ENCODE data around the gene PLD1. TPM values are rescaled to one million over a fixed set of nuclear protein-coding genes. Genes with fewer than 3 reads are reported as not detected.
A peak's percentile ranks its signal among the peaks of the same experiment; 100 is the strongest.

PLD1 gene
- total and polyA plus RNA-seq, 4 donors, result 3.1 to 31.1 (median 12.2) TPM

GRCh38 chr3:171811295-171811912 is 1.1 kb upstream of the PLD1 start:
- H3K27me3 ChIP-seq (ENCODE audit: control insufficient read depth in 3 of 3, insufficient read depth in 3 of 3, low read length in 2 of 3), result peaks cover 0 to 5% (median 0%) of the 10 kb centered on the region in 3 donors
- 23 to 45% methylated on average over 4 of the region's 4 CpGs for WGBS, 2 donors
- H3K9me3 ChIP-seq (ENCODE audit: control insufficient read depth in 4 of 4, insufficient read depth in 3 of 4, low read length in 3 of 4), result no peaks in the 10 kb centered on the region
- no peaks in the 10 kb centered on the region for H3K36me3 ChIP-seq (ENCODE audit: control insufficient read depth in 4 of 4, insufficient read depth in 4 of 4, low read length in 4 of 4)
- H3K9ac ChIP-seq (ENCODE audit: insufficient read depth in 1 of 2, low read length in 2 of 2), result no peak overlapping the region
- no peak for TF ChIP-seq CTCF (IDR thresholded peaks at IDR 0.05; ENCODE audit: control extremely low read depth, extremely low read depth)
- ATAC-seq (ENCODE audit: insufficient read depth, low FRiP score) (no peak), DNase-seq (peak; percentile 53 to 86 (median 86))
- H3K4me3 ChIP-seq, result no peak overlapping the region
- peaks cover 0 to 23% (median 7%) of the 10 kb centered on the region in 5 donors for H3K4me1 ChIP-seq (ENCODE audit: control insufficient read depth in 5 of 5, insufficient read depth in 5 of 5, low read length in 5 of 5)
- peak overlapping the region in 1 of 2 donors; percentile 40 for H3K27ac ChIP-seq (ENCODE audit: low read depth in 1 of 2, low read length in 1 of 2)

- no peak for DNase-seq
- TF ChIP-seq CTCF (IDR thresholded peaks at IDR 0.05; ENCODE audit: control extremely low read depth, extremely low read depth), result no peak
- peak overlapping the region; percentile 79 to 96 for H3K27ac ChIP-seq (ENCODE audit: low read depth in 1 of 2, low read length in 1 of 2)
- no peaks in the 10 kb centered on the region for H3K9me3 ChIP-seq (ENCODE audit: control insufficient read depth in 4 of 4, insufficient read depth in 3 of 4, low read length in 3 of 4)
- H3K36me3 ChIP-seq (ENCODE audit: control insufficient read depth in 4 of 4, insufficient read depth in 4 of 4, low read length in 4 of 4), result no peaks in the 10 kb centered on the region
- 20 to 25% methylated on average over 22 of the region's 22 CpGs for WGBS, 2 donors
- H3K4me3 ChIP-seq, result peak overlapping the region; percentile 23
- H3K4me1 ChIP-seq (ENCODE audit: control insufficient read depth in 5 of 5, insufficient read depth in 5 of 5, low read length in 5 of 5), result peaks cover 0 to 26% (median 7%) of the 10 kb centered on the region in 5 donors
- ATAC-seq (ENCODE audit: insufficient read depth, low FRiP score), result no peak
- H3K27me3 ChIP-seq (ENCODE audit: control insufficient read depth in 3 of 3, insufficient read depth in 3 of 3, low read length in 2 of 3), result peaks cover 0 to 5% (median 0%) of the 10 kb centered on the region in 3 donors
- no peak overlapping the region for H3K9ac ChIP-seq (ENCODE audit: insufficient read depth in 1 of 2, low read length in 2 of 2)
These were observed 479 bp upstream of the PLD1 start for GRCh38 chr3:171810629-171811294.

DNA sequence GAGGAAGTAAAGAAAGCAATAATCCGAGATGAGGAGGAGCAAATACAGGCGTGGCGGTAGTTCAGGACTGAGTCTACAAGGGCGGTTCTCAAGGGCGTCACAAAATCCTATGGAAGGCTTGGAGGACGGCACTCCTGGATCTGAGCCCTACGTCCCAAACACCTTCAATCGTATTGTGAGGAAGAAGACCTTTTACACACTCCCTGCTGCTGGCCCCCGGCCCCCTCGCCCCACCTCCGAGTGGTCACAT is 747 bp downstream of the PLD1 start:
- Histone ChIP-seq H3K4me1 (ENCODE audit: control insufficient read depth in 5 of 5, insufficient read depth in 5 of 5, low read length in 5 of 5) (peaks cover 2 to 26% (median 9%) of the 10 kb centered on the region in 5 donors), H3K27me3 (ENCODE audit: control insufficient read depth in 3 of 3, insufficient read depth in 3 of 3, low read length in 2 of 3) (peaks cover 0 to 5% (median 0%) of the 10 kb centered on the region in 3 donors), H3K4me3 (peak overlapping the region; percentile 23), H3K9me3 (ENCODE audit: control insufficient read depth in 4 of 4, insufficient read depth in 3 of 4, low read length in 3 of 4) (no peaks in the 10 kb centered on the region), H3K27ac (ENCODE audit: low read depth in 1 of 2, low read length in 1 of 2) (peak overlapping the region; percentile 79 to 96), H3K9ac (ENCODE audit: insufficient read depth in 1 of 2, low read length in 2 of 2) (peak overlapping the region; percentile 5 to 77), H3K36me3 (ENCODE audit: control insufficient read depth in 4 of 4, insufficient read depth in 4 of 4, low read length in 4 of 4) (no peaks in the 10 kb centered on the region)
- 4 to 5% methylated on average over 11 of the region's 11 CpGs for WGBS, 2 donors
- DNase-seq, result peak in 1 of 3 donors; percentile 38
- ATAC-seq (ENCODE audit: insufficient read depth, low FRiP score), result peak; percentile 19
- no peak for TF ChIP-seq CTCF (IDR thresholded peaks at IDR 0.05; ENCODE audit: control extremely low read depth, extremely low read depth)
